GM23338 (cell line): ENCODE measurements around the gene ZBTB49. TPM values are rescaled to one million over a fixed set of nuclear protein-coding genes. Genes with fewer than 3 reads are reported as not detected.

ENCODE experiments used
- ATAC-seq: fragments of 200-7000 bp; cut with Tn5 transposase; 3 replicates; pipeline ENCODE4 v1.9.1; 2020
- DNase-seq: peaks from one replicate; pipeline ENCODE4 v3.0.0-alpha.2; 2015; ENCODE audit warnings: low spot score
- H2AFZ ChIP-seq: fragments of 200-600 bp; sonication (generic); 2 replicates; pipeline ENCODE4 v1.8.0; 2016; ENCODE audit warnings: antibody characterized with exemption, mild to moderate bottlenecking, moderate library complexity
- H3F3A ChIP-seq: fragments of 200-600 bp; sonication (generic); replicated peaks from 2 replicates; pipeline ENCODE4 v1.8.0; 2017; ENCODE audit warnings: antibody characterized with exemption, mixed run types, low read depth
- H3K27ac ChIP-seq: fragments of 200-600 bp; sonication (generic); 2 replicates; pipeline ENCODE4 v1.6.1; 2016; ENCODE audit warnings: low read depth
- H3K27me3 ChIP-seq: fragments of 200-600 bp; sonication (generic); 2 replicates; pipeline ENCODE4 v1.8.0; 2016; ENCODE audit warnings: mild to moderate bottlenecking, mixed run types, moderate library complexity; ENCODE audit not compliant: insufficient read depth
- H3K36me3 ChIP-seq: fragments of 200-600 bp; sonication (generic); 2 replicates; pipeline ENCODE4 v1.8.0; 2016; ENCODE audit warnings: mild to moderate bottlenecking; ENCODE audit not compliant: insufficient read depth
- H3K4me1 ChIP-seq: fragments of 200-600 bp; sonication (generic); 2 replicates; pipeline ENCODE4 v1.8.0; 2016; ENCODE audit warnings: mild to moderate bottlenecking, moderate library complexity; ENCODE audit not compliant: insufficient read depth
- H3K4me2 ChIP-seq: fragments of 200-600 bp; sonication (generic); 2 replicates; pipeline ENCODE4 v1.7.1; 2017; ENCODE audit warnings: mixed run types
- H3K4me3 ChIP-seq: fragments of 200-600 bp; sonication (generic); 2 replicates; pipeline ENCODE4 v1.6.1; 2016; ENCODE audit warnings: mixed run types
- H3K79me2 ChIP-seq: fragments of 200-600 bp; sonication (generic); replicated peaks from 2 replicates; pipeline ENCODE4 v1.8.0; 2017; ENCODE audit warnings: mild to moderate bottlenecking; ENCODE audit not compliant: insufficient read depth
- H3K9me2 ChIP-seq: fragments of 200-600 bp; sonication (generic); 2 replicates; pipeline ENCODE4 v1.8.0; 2017; ENCODE audit not compliant: insufficient read depth
- H4K20me1 ChIP-seq: fragments of 200-600 bp; sonication (generic); replicated peaks from 2 replicates; pipeline ENCODE4 v1.8.0; 2017; ENCODE audit warnings: mild to moderate bottlenecking; ENCODE audit not compliant: insufficient read depth
- H3K27ac Mint-ChIP-seq: 2 replicates; pipeline ENCODE4 v1.8.0; 2020; ENCODE audit warnings: inconsistent platforms, mild to moderate bottlenecking, moderate library complexity, mixed read lengths
- H3K27me3 Mint-ChIP-seq: 3 replicates; pipeline ENCODE4 v1.8.0; 2022; ENCODE audit warnings: low read depth, mild to moderate bottlenecking, moderate library complexity, mixed read lengths, inconsistent platforms; ENCODE audit not compliant: insufficient read depth, poor library complexity
- H3K36me3 Mint-ChIP-seq: 3 replicates; pipeline ENCODE4 v1.8.0; 2021; ENCODE audit warnings: low read depth, mild to moderate bottlenecking, inconsistent platforms, moderate library complexity, mixed read lengths
- H3K4me1 Mint-ChIP-seq: 3 replicates; pipeline ENCODE4 v1.8.0; 2020; ENCODE audit warnings: mild to moderate bottlenecking, inconsistent platforms, mixed read lengths
- H3K4me3 Mint-ChIP-seq: 3 replicates; pipeline ENCODE4 v1.8.0; 2021; ENCODE audit warnings: moderate library complexity, mild to moderate bottlenecking, inconsistent platforms, mixed read lengths
- H3K9me3 Mint-ChIP-seq: 3 replicates; pipeline ENCODE4 v1.8.0; 2020; ENCODE audit warnings: moderate library complexity, mild to moderate bottlenecking, inconsistent platforms, mixed read lengths
- CREB1 ChIP-seq: fragments of 250-450 bp; sonication (Bioruptor Pico); IDR thresholded peaks from 2 replicates; pipeline ENCODE4 v1.5.0; 2020; ENCODE audit warnings: low read depth, mild to moderate bottlenecking, moderate library complexity
- CTCF ChIP-seq, 2 experiments: fragments of 200-600 bp in 1 of 2; sonication (generic) in 1 of 2; conservative IDR thresholded peaks; 2 replicates each; pipeline versions ENCODE4 v1.5.1 to v1.6.1; 2016 to 2017; ENCODE audit warnings: antibody characterized with exemption in 2 of 2, low read depth in 2 of 2, mild to moderate bottlenecking in 2 of 2, moderate library complexity in 1 of 2
- ETS1 ChIP-seq: IDR thresholded peaks from 2 replicates; pipeline ENCODE4 v1.6.1; 2016; ENCODE audit warnings: antibody characterized with exemption
- EZH2 ChIP-seq: fragments of 200-600 bp; sonication (generic); IDR thresholded peaks from one replicate; pipeline ENCODE4 v1.8.0; 2017; ENCODE audit warnings: antibody characterized with exemption, mild to moderate bottlenecking, low read depth; ENCODE audit not compliant: unreplicated experiment
- EZH2phosphoT487 ChIP-seq: fragments of 200-600 bp; sonication (generic); IDR thresholded peaks from one replicate; pipeline ENCODE4 v1.8.1; 2018; ENCODE audit warnings: antibody characterized with exemption; ENCODE audit not compliant: unreplicated experiment
- JUNB ChIP-seq: IDR thresholded peaks from one replicate; pipeline ENCODE4 v1.6.1; 2016; ENCODE audit warnings: antibody characterized with exemption; ENCODE audit not compliant: unreplicated experiment
- NANOG ChIP-seq: IDR thresholded peaks from 2 replicates; pipeline ENCODE4 v1.6.1; 2016; ENCODE audit warnings: antibody characterized with exemption, borderline replicate concordance
- POLR2AphosphoS5 ChIP-seq: IDR thresholded peaks from 2 replicates; pipeline ENCODE4 v1.6.1; 2016; ENCODE audit warnings: antibody characterized with exemption, low read depth
- REST ChIP-seq: IDR thresholded peaks from one replicate; pipeline ENCODE4 v1.6.1; 2018; ENCODE audit warnings: antibody characterized with exemption; ENCODE audit not compliant: unreplicated experiment
- STAT1 ChIP-seq: IDR thresholded peaks from one replicate; pipeline ENCODE4 v1.6.1; 2016; ENCODE audit warnings: antibody characterized with exemption; ENCODE audit not compliant: unreplicated experiment
- ZNF114 ChIP-seq: fragments of 250-450 bp; sonication (Bioruptor Pico); IDR thresholded peaks from 2 replicates; pipeline ENCODE4 v1.5.0; 2020; ENCODE audit warnings: mild to moderate bottlenecking, moderate library complexity
- ZNF331 ChIP-seq: fragments of 250-450 bp; sonication (Bioruptor Pico); IDR thresholded peaks from 2 replicates; pipeline ENCODE4 v1.5.0; 2020; ENCODE audit warnings: low read depth, mild to moderate bottlenecking, moderate library complexity
- ZNF462 ChIP-seq: fragments of 250-450 bp; sonication (Bioruptor Pico); IDR thresholded peaks from 2 replicates; pipeline ENCODE4 v1.5.0; 2020; ENCODE audit warnings: mild to moderate bottlenecking, moderate library complexity
- polyA plus RNA-seq: library from polyadenylated mRNA; unstranded; fragments of >200 nt; fragmentation: Nextera tagmentation; extraction: Ambion mirVana; gene quantifications from 2 replicates; pipeline ENCODE4 v1.2.1, GENCODE V29; 2016
- total RNA-seq: library from RNA; depleted of rRNA; stranded (reverse); fragments of >200 nt; shearing (Covaris generic); gene quantifications from 2 replicates; pipeline ENCODE4 v1.2.3, GENCODE V29; 2014

Gene ZBTB49
- total and polyA plus RNA-seq, 2 experiments from 2014 or later, result 4.1 to 6.0 TPM

GRCh38 chr4:4277531-4277930 is 12.5 kb upstream of the ZBTB49 start:
- H3K9me3 Mint-ChIP-seq, result no peaks in the 10 kb centered on the region
- H3K4me3 ChIP-seq, result no peak overlapping the region
- H3K4me2 ChIP-seq, result no peak overlapping the region
- no peak overlapping the region for H2AFZ ChIP-seq
- DNase-seq, result no peak
- peaks cover 78% of the 10 kb centered on the region for H3K36me3 ChIP-seq
- no peaks in the 10 kb centered on the region for H3F3A ChIP-seq
- H3K36me3 Mint-ChIP-seq, result peaks cover 77% of the 10 kb centered on the region
- TF ChIP-seq STAT1, result no peak
- TF ChIP-seq NANOG, result no peak
- TF ChIP-seq ZNF331 (CRISPR knock-in tag), result no peak
- TF ChIP-seq ZNF462, result no peak
- TF ChIP-seq CTCF (conservative IDR thresholded peaks at IDR 0.05; ENCODE audit: low read depth in 2 of 2), result no peak
- TF ChIP-seq ZNF114 (CRISPR knock-in tag), result no peak
- TF ChIP-seq ETS1, result no peak
- TF ChIP-seq POLR2AphosphoS5, result no peak
- no peak for TF ChIP-seq EZH2phosphoT487
- no peak for TF ChIP-seq EZH2
- TF ChIP-seq REST, result no peak
- no peak for TF ChIP-seq CREB1 (CRISPR knock-in tag)
- TF ChIP-seq JUNB, result no peak
- ATAC-seq, result no peak
- peaks cover 15% of the 10 kb centered on the region for H4K20me1 ChIP-seq
- no peaks in the 10 kb centered on the region for H3K27me3 ChIP-seq
- H3K4me3 Mint-ChIP-seq, result no peak overlapping the region
- no peak overlapping the region for H3K27ac Mint-ChIP-seq
- no peak overlapping the region for H3K27ac ChIP-seq
- no peaks in the 10 kb centered on the region for H3K9me2 ChIP-seq
- no peaks in the 10 kb centered on the region for H3K4me1 ChIP-seq
- no peaks in the 10 kb centered on the region for H3K4me1 Mint-ChIP-seq
- peaks cover 1% of the 10 kb centered on the region for H3K27me3 Mint-ChIP-seq
- H3K79me2 ChIP-seq, result no peaks in the 10 kb centered on the region
